ENCODE data around the gene INVS.

- TF ChIP-seq POLR2AphosphoS5 (IDR thresholded peaks at IDR 0.05; ENCODE audit: borderline replicate concordance, low read depth, low read length) (no peak), EZH2 (IDR thresholded peaks at IDR 0.05) (no peak)
Observed at GRCh38 chr9:100221538-100221937, 122.5 kb downstream of the INVS start.
